HL-60 (cell line): ENCODE results near the gene HYAL4.

Source experiments
- CTCF ChIP-seq: IDR thresholded peaks from one replicate; pipeline ENCODE4 v1.5.1; 2011; ENCODE audit warnings: low read length, control low read depth, inconsistent platforms; ENCODE audit not compliant: insufficient read depth
- GABPA ChIP-seq: IDR thresholded peaks from 2 replicates; pipeline ENCODE4 v1.6.1; 2012; ENCODE audit warnings: low read depth
- POLR2AphosphoS5 ChIP-seq: IDR thresholded peaks from 2 replicates; pipeline ENCODE4 v1.6.1; 2012; ENCODE audit warnings: low read depth
- REST ChIP-seq: IDR thresholded peaks from 2 replicates; pipeline ENCODE4 v1.6.1; 2012; ENCODE audit warnings: low read depth; ENCODE audit not compliant: insufficient replicate concordance
- SPI1 ChIP-seq: IDR thresholded peaks from 2 replicates; pipeline ENCODE4 v1.6.1; 2012; ENCODE audit warnings: low read depth, mild to moderate bottlenecking, borderline replicate concordance

GRCh38 chr7:123819001-123819400, 26.0 kb upstream of the HYAL4 start:
- TF ChIP-seq CTCF (no peak), POLR2AphosphoS5 (no peak), REST (no peak), GABPA (no peak), SPI1 (no peak)
